ENCODE data around the gene ANKRD34C.

Gene ANKRD34C

GRCh38 chr15:79282371-79283251 lies at the start of gene ANKRD34C:
Gene ANKRD34C, plus strand, starts transcription at chr15:79282722. Its CDS starts 10,563 bp downstream, at chr15:79293285.
- DNase-seq = peak; percentile 54

GRCh38 chr15:79233236-79233635 lies 49.3 kb upstream of the ANKRD34C start:
- DNase-seq = no peak

GRCh38 chr15:79240036-79240435 lies 42.5 kb upstream of the ANKRD34C start:
- no peak for DNase-seq

- DNase-seq = no peak
These were observed 38.8 kb upstream of the ANKRD34C start for GRCh38 chr15:79243723-79244122.

GRCh38 chr15:79244876-79245275 lies 37.6 kb upstream of the ANKRD34C start:
- no peak for DNase-seq

- no peak for DNase-seq
These were observed 34.3 kb upstream of the ANKRD34C start for GRCh38 chr15:79248183-79248582.

- DNase-seq = no peak
These were observed 25.1 kb upstream of the ANKRD34C start for GRCh38 chr15:79257454-79257853.

- no peak for DNase-seq
These were observed 20.7 kb upstream of the ANKRD34C start for GRCh38 chr15:79261836-79262235.

- DNase-seq = no peak
These were observed 17.4 kb upstream of the ANKRD34C start for GRCh38 chr15:79265167-79265566.

- DNase-seq = no peak
These were observed 16.4 kb upstream of the ANKRD34C start for GRCh38 chr15:79265987-79266579.

- peak; percentile 24 for DNase-seq
These were observed 928 bp downstream of the ANKRD34C start for GRCh38 chr15:79283252-79284048.

- DNase-seq = no peak
These were observed 8.2 kb downstream of the ANKRD34C start for GRCh38 chr15:79290642-79291275.

- DNase-seq = no peak
These were observed 9.5 kb downstream of the ANKRD34C start for GRCh38 chr15:79292011-79292410.

GRCh38 chr15:79294075-79294474 lies 11.6 kb downstream of the ANKRD34C start:
- no peak for DNase-seq

- peak; percentile 1 for DNase-seq
These were observed 14.1 kb downstream of the ANKRD34C start for GRCh38 chr15:79296583-79296982.

- DNase-seq = peak; percentile 54
These were observed 16.8 kb downstream of the ANKRD34C start for GRCh38 chr15:79299126-79299840.

- no peak for DNase-seq
These were observed 17.3 kb downstream of the ANKRD34C start for GRCh38 chr15:79299841-79300235.

GRCh38 chr15:79307251-79307650 lies 24.7 kb downstream of the ANKRD34C start:
- DNase-seq = no peak

GRCh38 chr15:79308874-79309273 lies 26.4 kb downstream of the ANKRD34C start:
- peak; percentile 4 for DNase-seq

GRCh38 chr15:79310612-79310984 lies 28.1 kb downstream of the ANKRD34C start:
- DNase-seq = peak; percentile 78

GRCh38 chr15:79310985-79311900 lies 28.7 kb downstream of the ANKRD34C start, which contains the start of gene TMED3:
Gene TMED3, plus strand, starts transcription at chr15:79311112. Its CDS starts 138 bp downstream, at chr15:79311250.
- peak; percentile 88 for DNase-seq
